ENCODE results near the gene IFITM1.
"Not testable (repeated sequence)": the region's sequence is repeated elsewhere in the genome, so short reads cannot be mapped to it uniquely, and the experiment has no call there.

Gene IFITM1

GRCh38 chr11:309979-310572 is 3.8 kb upstream of the IFITM1 start:
- FAIRE-seq, result not testable (repeated sequence)

- FAIRE-seq, result not testable (repeated sequence)
Observed at GRCh38 chr11:311013-311748, 2.7 kb upstream of the IFITM1 start.

GRCh38 chr11:312092-312816 is 1.6 kb upstream of the IFITM1 start:
- FAIRE-seq, result no peak

GRCh38 chr11:313304-313786 is 495 bp upstream of the IFITM1 start:
- FAIRE-seq, result no peak

GRCh38 chr11:314554-314875 is 675 bp downstream of the IFITM1 start:
- not testable (repeated sequence) for FAIRE-seq

GRCh38 chr11:315051-315481 is 1.2 kb downstream of the IFITM1 start:
- FAIRE-seq, result no peak

- no peak for FAIRE-seq
Observed at GRCh38 chr11:315516-315994, 1.7 kb downstream of the IFITM1 start.

- FAIRE-seq, result no peak
Observed at GRCh38 chr11:316031-316701, 2.3 kb downstream of the IFITM1 start.

- no peak for FAIRE-seq
Observed at GRCh38 chr11:316891-317301, 3.1 kb downstream of the IFITM1 start.

- FAIRE-seq, result not testable (repeated sequence)
Observed at GRCh38 chr11:317668-318404, 4.0 kb downstream of the IFITM1 start.

- FAIRE-seq, result not testable (repeated sequence)
Observed at GRCh38 chr11:318405-319120, 4.7 kb downstream of the IFITM1 start.

GRCh38 chr11:319121-319887 is 5.5 kb downstream of the IFITM1 start:
- FAIRE-seq, result not testable (repeated sequence)

- FAIRE-seq, result not testable (repeated sequence)
Observed at GRCh38 chr11:319888-320273, 6.0 kb downstream of the IFITM1 start.

GRCh38 chr11:324156-324555 is 10.3 kb downstream of the IFITM1 start:
- no peak for FAIRE-seq

GRCh38 chr11:324593-325517 is 11.0 kb downstream of the IFITM1 start:
- not testable (repeated sequence) for FAIRE-seq

- no peak for FAIRE-seq
Observed at GRCh38 chr11:325796-326591, 12.2 kb downstream of the IFITM1 start.

GRCh38 chr11:326592-326841 is 12.7 kb downstream of the IFITM1 start:
- FAIRE-seq, result no peak

GRCh38 chr11:326842-327580 is 13.2 kb downstream of the IFITM1 start:
- no peak for FAIRE-seq

- FAIRE-seq, result no peak
Observed at GRCh38 chr11:327581-327923, 13.7 kb downstream of the IFITM1 start.

Measured in TTC549 (cell line).